ENCODE measurements around the gene GSTM3. TPM values are rescaled to one million over a fixed set of nuclear protein-coding genes. Genes with fewer than 3 reads are reported as not detected.

GSTM3 gene
- total RNA-seq, 1 experiment from 2014 or later = 110 TPM

GRCh38 chr1:109765483-109765815, 24.6 kb upstream of the GSTM3 start:
- ChIA-PET POLR2A (ENCODE audit: unreplicated experiment) (no interaction called here), CTCF (no interaction called here)
- Histone ChIP-seq H3K4me1 (replicated peaks; ENCODE audit: insufficient read depth) (peaks cover 23% of the 10 kb centered on the region), H3K9me3 (ENCODE audit: insufficient read depth, low read depth) (no peaks in the 10 kb centered on the region), H3K36me3 (ENCODE audit: low read depth) (no peaks in the 10 kb centered on the region), H3K27me3 (ENCODE audit: insufficient read depth, low read depth) (no peaks in the 10 kb centered on the region), H3F3A (ENCODE audit: insufficient read depth, low read depth) (0 out of 2 replicates have a peak, but pooled peaks cover 8% of the 10 kb centered on the region), H3K4me3 (no peak overlapping the region), H2AFZ (no peak overlapping the region), H3K4me2 (no peak overlapping the region), H3K9me2 (ENCODE audit: insufficient read depth) (no peaks in the 10 kb centered on the region), H3K79me2 (ENCODE audit: low read depth) (no peaks in the 10 kb centered on the region), H4K20me1 (ENCODE audit: insufficient read depth) (no peaks in the 10 kb centered on the region), H3K27ac (no peak overlapping the region)
- BruUV-seq (replicated peaks) = no TSS peak
- intact Hi-C loops (cut with micrococcal nuclease; ENCODE audit: unreplicated experiment) = no loop called here
- no peak for DNase-seq
- no peak for TF ChIP-seq EZH2 (IDR thresholded peaks at IDR 0.05; ENCODE audit: low read depth)
- no peak for TF ChIP-seq CTCF (conservative IDR thresholded peaks at IDR 0.05)

- H4K20me1 ChIP-seq (ENCODE audit: insufficient read depth) = no peaks in the 10 kb centered on the region
- TF ChIP-seq CTCF (conservative IDR thresholded peaks at IDR 0.05) (no peak), EZH2 (IDR thresholded peaks at IDR 0.05; ENCODE audit: low read depth) (no peak)
- no peak overlapping the region for H3K4me3 ChIP-seq
- CTCF ChIA-PET = no interaction called here
- H3F3A ChIP-seq (ENCODE audit: insufficient read depth, low read depth) = 0 out of 2 replicates have a peak, but pooled peaks cover 8% of the 10 kb centered on the region
- POLR2A ChIA-PET (ENCODE audit: unreplicated experiment) = no interaction called here
- no peaks in the 10 kb centered on the region for H3K9me3 ChIP-seq (ENCODE audit: insufficient read depth, low read depth)
- H3K4me1 ChIP-seq (replicated peaks; ENCODE audit: insufficient read depth) = peaks cover 23% of the 10 kb centered on the region
- H3K36me3 ChIP-seq (ENCODE audit: low read depth) = no peaks in the 10 kb centered on the region
- no peaks in the 10 kb centered on the region for H3K27me3 ChIP-seq (ENCODE audit: insufficient read depth, low read depth)
- no peak for DNase-seq
- no peak overlapping the region for H2AFZ ChIP-seq
- BruUV-seq (replicated peaks) = no TSS peak
- no peaks in the 10 kb centered on the region for H3K79me2 ChIP-seq (ENCODE audit: low read depth)
- no peak overlapping the region for H3K27ac ChIP-seq
- no peaks in the 10 kb centered on the region for H3K9me2 ChIP-seq (ENCODE audit: insufficient read depth)
- no peak overlapping the region for H3K4me2 ChIP-seq
- intact Hi-C loops (cut with micrococcal nuclease; ENCODE audit: unreplicated experiment) = no loop called here
These were observed 24.0 kb upstream of the GSTM3 start for GRCh38 chr1:109764561-109765482.

DNA sequence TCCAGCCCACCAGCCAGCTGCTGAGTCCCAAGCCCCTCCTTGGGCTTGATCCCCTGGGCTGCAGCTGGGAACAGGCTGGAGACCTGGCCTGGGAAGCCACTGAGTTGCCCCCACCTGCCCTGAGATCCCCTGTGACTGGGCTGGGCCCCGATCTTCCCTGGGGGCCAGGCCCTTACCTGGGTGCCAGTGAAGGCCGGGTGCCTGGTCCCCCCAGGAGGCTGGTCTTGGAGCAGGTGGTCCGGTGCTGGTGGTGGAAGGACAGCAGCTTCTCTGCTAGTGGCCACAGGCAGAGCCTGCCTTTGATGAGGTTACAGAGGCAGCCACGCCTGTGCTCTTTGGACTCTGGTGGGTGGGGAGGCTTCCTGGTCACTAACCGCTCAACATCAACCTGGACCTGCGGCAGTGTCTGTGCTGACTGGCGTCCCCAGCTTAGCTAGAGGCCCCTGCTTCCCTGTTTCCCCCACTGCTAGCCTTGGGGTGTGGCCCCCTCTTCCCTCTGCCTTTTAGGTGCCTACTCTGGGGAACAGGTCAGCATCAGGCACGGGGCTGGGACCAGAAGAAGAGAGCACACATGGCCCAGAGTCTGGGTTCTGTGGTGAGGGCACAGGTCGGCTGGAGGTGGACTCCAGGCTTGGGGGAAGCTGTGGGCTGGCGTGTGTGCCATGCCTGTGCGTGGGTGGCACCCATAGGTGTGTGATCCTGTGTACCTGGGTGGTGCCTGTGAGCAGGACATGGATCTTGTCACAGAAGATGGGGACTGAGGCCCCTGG, 23.0 kb upstream of the GSTM3 start, which contains the start of gene EPS8L3:
Gene EPS8L3 (minus strand): TSS at position 278 of the 770 bp plus-strand sequence. CDS start 2,174 bp downstream, outside the sequence.
- ChIA-PET POLR2A (ENCODE audit: unreplicated experiment) (no interaction called here), CTCF (no interaction called here)
- no peaks in the 10 kb centered on the region for H3K27me3 ChIP-seq (ENCODE audit: insufficient read depth, low read depth)
- no peak for TF ChIP-seq EZH2 (IDR thresholded peaks at IDR 0.05; ENCODE audit: low read depth)
- no peak for TF ChIP-seq CTCF (conservative IDR thresholded peaks at IDR 0.05)
- H3K9me3 ChIP-seq (ENCODE audit: insufficient read depth, low read depth) = no peaks in the 10 kb centered on the region
- no peak for DNase-seq
- no peaks in the 10 kb centered on the region for H3K79me2 ChIP-seq (ENCODE audit: low read depth)
- H3K36me3 ChIP-seq (ENCODE audit: low read depth) = no peaks in the 10 kb centered on the region
- 0 out of 2 replicates have a peak within 1 kb of the TSS, but pooled peaks have one; percentile 16 for H2AFZ ChIP-seq
- H3K4me1 ChIP-seq (replicated peaks; ENCODE audit: insufficient read depth) = peaks cover 16% of the 10 kb centered on the region
- H3K9me2 ChIP-seq (ENCODE audit: insufficient read depth) = no peaks in the 10 kb centered on the region
- no TSS peak for BruUV-seq (replicated peaks)
- H3K4me2 ChIP-seq = peak within 1 kb of the TSS; percentile 47
- intact Hi-C loops (cut with micrococcal nuclease; ENCODE audit: unreplicated experiment) = no loop called here
- H3K4me3 ChIP-seq = no peak within 1 kb of the TSS
- no peaks in the 10 kb centered on the region for H4K20me1 ChIP-seq (ENCODE audit: insufficient read depth)
- peak within 1 kb of the TSS; percentile 29; the same call in 1 of the 2 replicates for H3K27ac ChIP-seq
- H3F3A ChIP-seq (ENCODE audit: insufficient read depth, low read depth) = 0 out of 2 replicates have a peak, but pooled peaks cover 8% of the 10 kb centered on the region

Data from PC-9 (cell line).